ENCODE results near the gene MCIDAS. TPM values are rescaled to one million over a fixed set of nuclear protein-coding genes. Genes with fewer than 3 reads are reported as not detected.
A peak's percentile ranks its signal among the peaks of the same experiment; 100 is the strongest.

The MCIDAS gene
- total and polyA plus RNA-seq, 10 of the 15 experiments (the other 5 are each of a cell fraction or from before 2014, with no cell fraction given) = not detected

DNA sequence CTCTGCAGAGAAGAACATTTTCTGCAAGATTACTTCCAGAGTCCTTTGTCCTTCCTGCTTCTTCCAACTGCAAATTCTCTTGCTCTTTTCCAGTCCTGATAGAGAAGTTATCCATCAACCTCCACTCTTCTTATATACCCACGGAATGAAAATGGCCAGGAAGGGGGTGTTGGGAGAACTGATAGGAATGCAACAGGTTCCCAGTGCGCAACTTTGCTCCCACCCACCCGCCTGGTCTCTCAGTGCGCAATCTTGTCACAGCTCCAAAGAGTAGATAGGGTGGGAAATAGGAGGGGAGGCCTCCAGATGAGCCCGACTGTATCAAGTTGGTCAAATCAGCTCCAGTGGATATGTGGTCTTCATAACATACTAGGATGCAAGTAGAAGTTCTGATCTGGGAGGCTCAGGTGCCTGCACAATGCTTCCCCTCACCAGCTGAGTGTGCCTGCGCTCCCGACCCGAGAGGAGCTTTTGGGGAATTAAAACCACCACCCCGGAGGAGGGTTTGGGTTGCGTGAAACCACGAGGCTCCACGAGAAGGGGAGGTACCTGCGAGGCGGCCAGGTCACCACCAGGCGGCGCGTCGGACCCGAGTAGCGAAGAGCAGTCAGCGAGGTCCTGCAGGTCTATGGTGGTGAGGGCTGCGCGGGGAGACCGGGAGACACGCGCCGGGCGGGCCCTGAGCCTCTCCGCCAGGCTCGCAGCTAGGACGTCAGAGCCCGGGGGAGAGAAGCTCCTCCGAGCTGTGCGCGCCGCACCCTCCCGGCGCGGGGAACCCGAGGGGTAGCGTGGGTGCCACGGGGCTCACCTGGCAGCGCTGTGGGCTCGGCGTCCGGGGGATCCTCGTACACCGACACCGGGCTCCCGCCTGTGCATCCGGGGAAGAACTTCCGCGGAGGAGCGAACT is 835 bp downstream of the MCIDAS start (continued):
- TF ChIP-seq, protein P1, sequence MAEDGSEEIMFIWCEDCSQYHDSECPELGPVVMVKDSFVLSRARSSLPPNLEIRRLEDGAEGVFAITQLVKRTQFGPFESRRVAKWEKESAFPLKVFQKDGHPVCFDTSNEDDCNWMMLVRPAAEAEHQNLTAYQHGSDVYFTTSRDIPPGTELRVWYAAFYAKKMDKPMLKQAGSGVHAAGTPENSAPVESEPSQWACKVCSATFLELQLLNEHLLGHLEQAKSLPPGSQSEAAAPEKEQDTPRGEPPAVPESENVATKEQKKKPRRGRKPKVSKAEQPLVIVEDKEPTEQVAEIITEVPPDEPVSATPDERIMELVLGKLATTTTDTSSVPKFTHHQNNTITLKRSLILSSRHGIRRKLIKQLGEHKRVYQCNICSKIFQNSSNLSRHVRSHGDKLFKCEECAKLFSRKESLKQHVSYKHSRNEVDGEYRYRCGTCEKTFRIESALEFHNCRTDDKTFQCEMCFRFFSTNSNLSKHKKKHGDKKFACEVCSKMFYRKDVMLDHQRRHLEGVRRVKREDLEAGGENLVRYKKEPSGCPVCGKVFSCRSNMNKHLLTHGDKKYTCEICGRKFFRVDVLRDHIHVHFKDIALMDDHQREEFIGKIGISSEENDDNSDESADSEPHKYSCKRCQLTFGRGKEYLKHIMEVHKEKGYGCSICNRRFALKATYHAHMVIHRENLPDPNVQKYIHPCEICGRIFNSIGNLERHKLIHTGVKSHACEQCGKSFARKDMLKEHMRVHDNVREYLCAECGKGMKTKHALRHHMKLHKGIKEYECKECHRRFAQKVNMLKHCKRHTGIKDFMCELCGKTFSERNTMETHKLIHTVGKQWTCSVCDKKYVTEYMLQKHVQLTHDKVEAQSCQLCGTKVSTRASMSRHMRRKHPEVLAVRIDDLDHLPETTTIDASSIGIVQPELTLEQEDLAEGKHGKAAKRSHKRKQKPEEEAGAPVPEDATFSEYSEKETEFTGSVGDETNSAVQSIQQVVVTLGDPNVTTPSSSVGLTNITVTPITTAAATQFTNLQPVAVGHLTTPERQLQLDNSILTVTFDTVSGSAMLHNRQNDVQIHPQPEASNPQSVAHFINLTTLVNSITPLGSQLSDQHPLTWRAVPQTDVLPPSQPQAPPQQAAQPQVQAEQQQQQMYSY (CRISPR knock-in tag; IDR thresholded peaks at IDR 0.05) = no peak
- TF ChIP-seq CREM (IDR thresholded peaks at IDR 0.05; ENCODE audit: low read depth) (no peak), RBBP5 (conservative IDR thresholded peaks at IDR 0.05) (no peak), CTCF (IDR thresholded peaks at IDR 0.05 in 2 of 3, conservative IDR thresholded peaks at IDR 0.05 in 1 of 3; ENCODE audit: control insufficient read depth in 2 of 3, extremely low read depth in 1 of 3, insufficient read depth in 1 of 3, low read depth in 3 of 3, low read length in 3 of 3) (peak; percentile 43 to 68 (median 60)), GABPA (IDR thresholded peaks at IDR 0.05; ENCODE audit: low read depth) (no peak), FOXM1 (IDR thresholded peaks at IDR 0.05; ENCODE audit: low read depth, low read length) (no peak), EZH2 (IDR thresholded peaks at IDR 0.05; ENCODE audit: borderline replicate concordance, control insufficient read depth, low read depth, low read length) (0 out of 2 replicates have a peak, but pooled peaks have one; percentile 71)
- TF ChIP-seq, protein P2, sequence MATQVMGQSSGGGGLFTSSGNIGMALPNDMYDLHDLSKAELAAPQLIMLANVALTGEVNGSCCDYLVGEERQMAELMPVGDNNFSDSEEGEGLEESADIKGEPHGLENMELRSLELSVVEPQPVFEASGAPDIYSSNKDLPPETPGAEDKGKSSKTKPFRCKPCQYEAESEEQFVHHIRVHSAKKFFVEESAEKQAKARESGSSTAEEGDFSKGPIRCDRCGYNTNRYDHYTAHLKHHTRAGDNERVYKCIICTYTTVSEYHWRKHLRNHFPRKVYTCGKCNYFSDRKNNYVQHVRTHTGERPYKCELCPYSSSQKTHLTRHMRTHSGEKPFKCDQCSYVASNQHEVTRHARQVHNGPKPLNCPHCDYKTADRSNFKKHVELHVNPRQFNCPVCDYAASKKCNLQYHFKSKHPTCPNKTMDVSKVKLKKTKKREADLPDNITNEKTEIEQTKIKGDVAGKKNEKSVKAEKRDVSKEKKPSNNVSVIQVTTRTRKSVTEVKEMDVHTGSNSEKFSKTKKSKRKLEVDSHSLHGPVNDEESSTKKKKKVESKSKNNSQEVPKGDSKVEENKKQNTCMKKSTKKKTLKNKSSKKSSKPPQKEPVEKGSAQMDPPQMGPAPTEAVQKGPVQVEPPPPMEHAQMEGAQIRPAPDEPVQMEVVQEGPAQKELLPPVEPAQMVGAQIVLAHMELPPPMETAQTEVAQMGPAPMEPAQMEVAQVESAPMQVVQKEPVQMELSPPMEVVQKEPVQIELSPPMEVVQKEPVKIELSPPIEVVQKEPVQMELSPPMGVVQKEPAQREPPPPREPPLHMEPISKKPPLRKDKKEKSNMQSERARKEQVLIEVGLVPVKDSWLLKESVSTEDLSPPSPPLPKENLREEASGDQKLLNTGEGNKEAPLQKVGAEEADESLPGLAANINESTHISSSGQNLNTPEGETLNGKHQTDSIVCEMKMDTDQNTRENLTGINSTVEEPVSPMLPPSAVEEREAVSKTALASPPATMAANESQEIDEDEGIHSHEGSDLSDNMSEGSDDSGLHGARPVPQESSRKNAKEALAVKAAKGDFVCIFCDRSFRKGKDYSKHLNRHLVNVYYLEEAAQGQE (IDR thresholded peaks at IDR 0.05; ENCODE audit: low read depth, low read length) = no peak
